GM19372 (cell line): ENCODE measurements around the gene ZNF839.
"Not testable (repeated sequence)": the region's sequence is repeated elsewhere in the genome, so short reads cannot be mapped to it uniquely, and the experiment has no call there.

Experiments used
- ATAC-seq: cut with Tn5 transposase; IDR thresholded peaks from one replicate; pipeline ENCODE4 v1.9.1; 2021; ENCODE audit warnings: mild to moderate bottlenecking, low read depth, moderate library complexity; ENCODE audit not compliant: unreplicated experiment

The ZNF839 gene

GRCh38 chr14:102333795-102334705 lies 14.5 kb downstream of the ZNF839 start:
- no peak for ATAC-seq

GRCh38 chr14:102335163-102335562 lies 15.6 kb downstream of the ZNF839 start:
- no peak for ATAC-seq

GRCh38 chr14:102338724-102339123 lies 19.2 kb downstream of the ZNF839 start:
- no peak for ATAC-seq

- no peak for ATAC-seq
Measured at GRCh38 chr14:102341566-102341965, 22.0 kb downstream of the ZNF839 start.

GRCh38 chr14:102342238-102342637 lies 22.7 kb downstream of the ZNF839 start:
- ATAC-seq, result no peak

- no peak for ATAC-seq
Measured at GRCh38 chr14:102344084-102344483, 24.5 kb downstream of the ZNF839 start.

GRCh38 chr14:102344485-102344884 lies 24.9 kb downstream of the ZNF839 start:
- ATAC-seq, result no peak

- ATAC-seq, result no peak
Measured at GRCh38 chr14:102345232-102345631, 25.7 kb downstream of the ZNF839 start.

- ATAC-seq, result no peak
Measured at GRCh38 chr14:102346645-102347044, 27.1 kb downstream of the ZNF839 start.

GRCh38 chr14:102348376-102348775 lies 28.8 kb downstream of the ZNF839 start:
- ATAC-seq, result no peak

GRCh38 chr14:102351023-102351422 lies 31.5 kb downstream of the ZNF839 start:
- no peak for ATAC-seq

- not testable (repeated sequence) for ATAC-seq
Measured at GRCh38 chr14:102351593-102351992, 32.0 kb downstream of the ZNF839 start.

- no peak for ATAC-seq
Measured at GRCh38 chr14:102352213-102352612, 32.7 kb downstream of the ZNF839 start.

GRCh38 chr14:102353126-102353619 lies 33.6 kb downstream of the ZNF839 start:
- ATAC-seq, result no peak

- no peak for ATAC-seq
Measured at GRCh38 chr14:102356280-102356679, 36.7 kb downstream of the ZNF839 start.

- no peak for ATAC-seq
Measured at GRCh38 chr14:102359341-102359740, 39.8 kb downstream of the ZNF839 start.

- ATAC-seq, result no peak
Measured at GRCh38 chr14:102360388-102360787, 40.8 kb downstream of the ZNF839 start.

- ATAC-seq, result peak; percentile 18
Measured at GRCh38 chr14:102362084-102362483, 42.5 kb downstream of the ZNF839 start.

- peak; percentile 88 for ATAC-seq
Measured at GRCh38 chr14:102362545-102363181, 43.1 kb downstream of the ZNF839 start, which contains the start of the genes CINP and TECPR2. CINP (minus strand) TSS chr14:102362890; CDS start chr14:102362851, 39 bp downstream. TECPR2 (plus strand) TSS chr14:102362941; CDS start chr14:102376722, 13,781 bp downstream.

- ATAC-seq, result peak; percentile 3
Measured at GRCh38 chr14:102363182-102363943, 43.8 kb downstream of the ZNF839 start.
